Astrocyte (in vitro differentiated cells and primary cell): ENCODE results near the gene SERHL2. TPM values are rescaled to one million over a fixed set of nuclear protein-coding genes. Genes with fewer than 3 reads are reported as not detected.
"Not testable (repeated sequence)": the region's sequence is repeated elsewhere in the genome, so short reads cannot be mapped to it uniquely, and the experiment has no call there.

Experiments
- DNase-seq: peaks from one replicate; pipeline ENCODE4 v3.0.0-alpha.2; 2010; ENCODE audit warnings: low read depth
- FAIRE-seq: peaks from 2 replicates; lab custom pipeline; 2011; peaks lifted over from hg19 to GRCh38; lab: Jason Lieb, UNC
- H2AFZ ChIP-seq: 2 replicates; pipeline ENCODE4 v1.6.0; 2012; ENCODE audit warnings: low read depth, low read length, inconsistent platforms
- H3K27ac ChIP-seq: 2 replicates; pipeline ENCODE4 v1.5.1; 2011; ENCODE audit warnings: low read depth, low read length, inconsistent platforms
- H3K27me3 ChIP-seq: 2 replicates; pipeline ENCODE4 v1.6.0; 2011; ENCODE audit warnings: low read length, inconsistent platforms; ENCODE audit not compliant: insufficient read depth
- H3K36me3 ChIP-seq: 2 replicates; pipeline ENCODE4 v1.5.1; 2011; ENCODE audit warnings: low read length, inconsistent platforms; ENCODE audit not compliant: insufficient read depth
- H3K4me1 ChIP-seq: 2 replicates; pipeline ENCODE4 v1.5.1; 2011; ENCODE audit warnings: low read length, inconsistent platforms; ENCODE audit not compliant: insufficient read depth
- H3K4me2 ChIP-seq: 2 replicates; pipeline ENCODE4 v1.6.0; 2012; ENCODE audit warnings: low read length, inconsistent platforms
- H3K4me3 ChIP-seq: 2 replicates; pipeline ENCODE4 v1.5.1; 2011; ENCODE audit warnings: low read depth, mild to moderate bottlenecking, low read length, inconsistent platforms; ENCODE audit not compliant: insufficient read depth
- H3K79me2 ChIP-seq: 2 replicates; pipeline ENCODE4 v1.6.0; 2012; ENCODE audit warnings: mild to moderate bottlenecking, low read length, inconsistent platforms; ENCODE audit not compliant: insufficient read depth
- H3K9ac ChIP-seq: 2 replicates; pipeline ENCODE4 v1.6.0; 2012; ENCODE audit warnings: mild to moderate bottlenecking, low read length, inconsistent platforms
- H3K9me3 ChIP-seq: 2 replicates; pipeline ENCODE4 v1.5.1; 2012; ENCODE audit warnings: low read depth, mild to moderate bottlenecking, low read length, inconsistent platforms; ENCODE audit not compliant: insufficient read depth
- H4K20me1 ChIP-seq: 2 replicates; pipeline ENCODE4 v1.6.0; 2012; ENCODE audit warnings: low read length, inconsistent platforms; ENCODE audit not compliant: insufficient read depth
- H3K27ac Mint-ChIP-seq: one replicate; pipeline ENCODE4 v1.8.0; 2021; ENCODE audit warnings: mild to moderate bottlenecking, mixed read lengths; ENCODE audit not compliant: unreplicated experiment
- H3K27me3 Mint-ChIP-seq: one replicate; pipeline ENCODE4 v1.8.0; 2021; ENCODE audit warnings: low read depth, mixed read lengths; ENCODE audit not compliant: unreplicated experiment
- H3K36me3 Mint-ChIP-seq: one replicate; pipeline ENCODE4 v1.8.0; 2021; ENCODE audit warnings: low read depth, mixed read lengths; ENCODE audit not compliant: unreplicated experiment
- H3K4me1 Mint-ChIP-seq: one replicate; pipeline ENCODE4 v1.8.0; 2021; ENCODE audit warnings: low read depth, mixed read lengths; ENCODE audit not compliant: unreplicated experiment
- H3K4me3 Mint-ChIP-seq: one replicate; pipeline ENCODE4 v1.8.0; 2021; ENCODE audit warnings: mild to moderate bottlenecking, moderate library complexity, mixed read lengths; ENCODE audit not compliant: unreplicated experiment
- H3K9me3 Mint-ChIP-seq: one replicate; pipeline ENCODE4 v1.8.0; 2021; ENCODE audit warnings: mild to moderate bottlenecking, mixed read lengths; ENCODE audit not compliant: unreplicated experiment
- EZH2 ChIP-seq: IDR thresholded peaks from 2 replicates; pipeline ENCODE4 v1.6.1; 2012; ENCODE audit warnings: mild to moderate bottlenecking, low read length, inconsistent platforms; ENCODE audit not compliant: insufficient read depth
- total RNA-seq: library from RNA; stranded (reverse); gene quantifications from 2 replicates; pipeline ENCODE4 v1.2.1, GENCODE V29; 2021
- TF ChIP-seq, protein P1 (sequence below): IDR thresholded peaks from 2 replicates; pipeline ENCODE4 v1.5.1; 2011; ENCODE audit warnings: low read depth, mild to moderate bottlenecking, inconsistent platforms, low read length, moderate library complexity; ENCODE audit not compliant: insufficient read depth

Gene SERHL2
- total RNA-seq, 1 donor from 2014 or later, result 1.2 TPM

DNA sequence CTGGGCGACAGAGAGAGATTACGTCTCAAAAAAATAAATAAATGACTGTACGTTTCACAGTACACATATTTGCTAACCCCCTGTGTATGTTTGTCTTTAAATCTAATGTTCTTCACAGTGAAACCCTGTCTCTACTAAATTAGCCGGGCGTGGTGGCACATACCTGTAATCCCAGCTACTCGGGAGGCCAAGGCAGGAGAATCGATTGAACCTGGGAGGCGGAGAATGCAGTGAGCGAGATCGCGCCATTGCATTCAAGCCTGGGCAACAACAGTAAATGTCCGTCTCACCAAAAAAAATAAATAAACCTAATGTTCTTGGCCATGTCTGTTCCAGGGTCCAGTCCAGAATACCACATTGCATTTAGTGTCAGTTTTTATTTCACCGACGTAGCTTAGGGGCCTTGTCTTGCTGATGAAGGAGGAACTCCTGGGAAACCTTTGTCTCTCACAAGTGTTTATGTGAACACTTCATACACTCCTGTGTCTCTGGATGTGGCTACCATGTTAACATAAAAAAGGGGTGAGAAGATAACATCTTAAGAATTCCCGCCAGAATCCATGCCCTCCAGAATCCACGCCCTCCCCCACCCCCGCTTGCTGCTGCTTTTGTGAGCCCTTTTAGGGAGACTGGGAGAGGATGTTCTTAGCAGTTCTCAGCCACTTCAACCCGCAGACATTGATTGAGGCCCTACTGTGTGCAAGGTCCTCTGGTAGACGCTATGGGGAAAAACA, 5.0 kb upstream of the SERHL2 start:
- Histone ChIP-seq H2AFZ (no peak overlapping the region), H3K27ac (no peak overlapping the region), H3K4me3 (no peak overlapping the region), H3K9me3 (no peaks in the 10 kb centered on the region), H3K9ac (no peak overlapping the region), H3K4me1 (no peaks in the 10 kb centered on the region), H3K36me3 (no peaks in the 10 kb centered on the region), H3K4me2 (no peak overlapping the region), H3K79me2 (no peaks in the 10 kb centered on the region), H3K27me3 (peaks cover 9% of the 10 kb centered on the region), H4K20me1 (no peaks in the 10 kb centered on the region)
- FAIRE-seq (no peak), DNase-seq (no peak)
- Mint-ChIP-seq H3K27ac (no peak overlapping the region), H3K4me1 (no peaks in the 10 kb centered on the region), H3K9me3 (no peaks in the 10 kb centered on the region), H3K36me3 (no peaks in the 10 kb centered on the region), H3K4me3 (no peak overlapping the region), H3K27me3 (peaks cover 37% of the 10 kb centered on the region)
- no peak for TF ChIP-seq EZH2
- TF ChIP-seq, protein P1, sequence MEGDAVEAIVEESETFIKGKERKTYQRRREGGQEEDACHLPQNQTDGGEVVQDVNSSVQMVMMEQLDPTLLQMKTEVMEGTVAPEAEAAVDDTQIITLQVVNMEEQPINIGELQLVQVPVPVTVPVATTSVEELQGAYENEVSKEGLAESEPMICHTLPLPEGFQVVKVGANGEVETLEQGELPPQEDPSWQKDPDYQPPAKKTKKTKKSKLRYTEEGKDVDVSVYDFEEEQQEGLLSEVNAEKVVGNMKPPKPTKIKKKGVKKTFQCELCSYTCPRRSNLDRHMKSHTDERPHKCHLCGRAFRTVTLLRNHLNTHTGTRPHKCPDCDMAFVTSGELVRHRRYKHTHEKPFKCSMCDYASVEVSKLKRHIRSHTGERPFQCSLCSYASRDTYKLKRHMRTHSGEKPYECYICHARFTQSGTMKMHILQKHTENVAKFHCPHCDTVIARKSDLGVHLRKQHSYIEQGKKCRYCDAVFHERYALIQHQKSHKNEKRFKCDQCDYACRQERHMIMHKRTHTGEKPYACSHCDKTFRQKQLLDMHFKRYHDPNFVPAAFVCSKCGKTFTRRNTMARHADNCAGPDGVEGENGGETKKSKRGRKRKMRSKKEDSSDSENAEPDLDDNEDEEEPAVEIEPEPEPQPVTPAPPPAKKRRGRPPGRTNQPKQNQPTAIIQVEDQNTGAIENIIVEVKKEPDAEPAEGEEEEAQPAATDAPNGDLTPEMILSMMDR, result no peak

DNA sequence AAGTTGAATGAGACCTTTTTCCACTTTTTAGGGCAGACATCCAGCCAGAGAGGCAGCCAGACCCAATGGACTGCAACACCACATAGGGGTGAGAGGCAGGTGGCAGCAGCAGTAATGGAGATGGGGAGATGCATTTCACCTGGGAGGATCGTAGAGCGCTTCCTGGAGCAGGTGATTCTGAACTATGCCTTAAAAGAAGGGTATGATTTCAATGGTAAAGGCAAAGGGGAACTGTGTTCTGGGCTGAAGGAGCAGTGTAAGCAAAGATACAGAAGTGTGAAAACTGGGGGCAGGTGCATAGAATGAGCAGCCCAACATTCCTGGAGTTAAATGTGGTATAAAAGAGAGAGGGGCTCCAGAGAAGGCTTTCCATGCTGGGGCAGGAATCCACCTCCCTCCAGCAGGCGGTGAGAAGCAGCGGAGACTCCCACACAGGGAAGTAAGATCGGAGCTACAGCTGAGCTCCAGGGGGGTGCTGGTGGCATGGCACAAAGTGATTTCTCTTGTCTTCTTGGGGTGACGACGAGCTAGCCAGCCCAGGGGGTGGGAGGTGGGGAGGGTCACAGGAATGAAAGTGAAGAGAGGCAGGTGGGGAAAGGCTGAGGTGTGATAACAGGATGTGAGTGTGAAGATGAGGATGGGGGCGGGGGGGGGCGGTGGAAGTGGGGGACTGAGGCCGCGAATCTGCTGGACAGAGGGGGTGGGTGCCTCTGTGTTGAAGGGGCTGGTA, 4.3 kb upstream of the SERHL2 start:
- Histone ChIP-seq H3K4me3 (no peak overlapping the region), H3K36me3 (no peaks in the 10 kb centered on the region), H3K27me3 (peaks cover 9% of the 10 kb centered on the region), H3K4me1 (peaks cover 6% of the 10 kb centered on the region), H3K9ac (no peak overlapping the region), H3K4me2 (no peak overlapping the region), H2AFZ (no peak overlapping the region), H3K9me3 (no peaks in the 10 kb centered on the region), H3K79me2 (no peaks in the 10 kb centered on the region), H3K27ac (no peak overlapping the region), H4K20me1 (no peaks in the 10 kb centered on the region)
- DNase-seq (no peak), FAIRE-seq (no peak)
- no peak for TF ChIP-seq EZH2
- TF ChIP-seq, protein P1, result no peak
- Mint-ChIP-seq H3K27ac (no peak overlapping the region), H3K27me3 (peaks cover 39% of the 10 kb centered on the region), H3K4me1 (no peaks in the 10 kb centered on the region), H3K4me3 (no peak overlapping the region), H3K9me3 (no peaks in the 10 kb centered on the region), H3K36me3 (no peaks in the 10 kb centered on the region)

DNA sequence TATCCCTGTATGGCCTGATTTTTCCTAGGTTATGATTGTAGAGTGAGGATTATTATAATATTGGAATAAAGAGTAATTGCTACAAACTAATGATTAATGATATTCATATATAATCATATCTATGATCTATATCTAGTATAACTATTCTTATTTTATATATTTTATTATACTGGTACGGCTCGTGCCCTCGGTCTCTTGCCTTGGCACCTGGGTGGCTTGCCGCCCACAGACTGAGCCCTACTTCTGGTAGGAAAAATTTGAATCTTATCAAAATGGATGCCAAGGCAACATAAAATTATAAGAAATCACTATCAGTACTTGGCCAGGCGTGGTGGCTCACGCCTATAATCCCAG, 1.5 kb upstream of the SERHL2 start:
- DNase-seq, H3K4me3 ChIP-seq, H3K36me3 ChIP-seq, FAIRE-seq, H3K4me1 ChIP-seq, H3K4me2 ChIP-seq, H3K79me2 ChIP-seq, H3K27ac ChIP-seq, H3K27ac Mint-ChIP-seq, H3K36me3 Mint-ChIP-seq, H3K4me1 Mint-ChIP-seq, H4K20me1 ChIP-seq, H3K9me3 Mint-ChIP-seq, H3K9me3 ChIP-seq, H3K9ac ChIP-seq, H3K4me3 Mint-ChIP-seq, H3K27me3 ChIP-seq, H2AFZ ChIP-seq: not testable (repeated sequence)
- H3K27me3 Mint-ChIP-seq, result peaks cover 35% of the 10 kb centered on the region
